ENCODE data around the gene PTPRM.
"Not testable (repeated sequence)": the region's sequence is repeated elsewhere in the genome, so short reads cannot be mapped to it uniquely, and the experiment has no call there.

PTPRM gene

GRCh38 chr18:8416212-8417019 is 849.3 kb downstream of the PTPRM start:
- intact Hi-C loops (cut with DNase I), result no loop called here
- DNase-seq, result peak in 1 of 10 donors; percentile 12

- intact Hi-C loops (cut with DNase I), result no loop called here
- no peak for DNase-seq
These were observed 855.3 kb downstream of the PTPRM start for GRCh38 chr18:8422391-8422790.

GRCh38 chr18:8423051-8423557 is 856.0 kb downstream of the PTPRM start:
- DNase-seq, result no peak
- intact Hi-C loops (cut with DNase I), result no loop called here

DNA sequence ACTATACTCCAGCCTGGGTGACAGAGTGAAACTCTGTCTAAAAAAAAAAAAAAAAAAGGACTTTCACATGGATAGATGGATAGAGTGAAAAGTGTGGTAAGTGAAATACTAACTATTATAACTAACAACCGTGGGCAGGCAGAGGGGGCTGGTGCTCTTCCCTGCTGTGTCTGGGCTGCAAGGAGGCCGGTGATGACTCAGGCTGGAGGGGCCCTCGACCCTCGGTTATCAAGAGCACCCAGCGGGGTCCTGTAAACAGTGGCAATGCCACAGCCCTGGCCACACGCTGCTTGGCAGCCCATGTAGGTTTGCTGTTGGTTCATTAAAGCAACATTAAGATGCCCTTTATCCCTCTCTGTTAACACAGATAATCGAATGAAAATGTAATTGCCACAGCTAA is 857.4 kb downstream of the PTPRM start:
- DNase-seq, result no peak
- intact Hi-C loops (cut with DNase I), result no loop called here

DNA sequence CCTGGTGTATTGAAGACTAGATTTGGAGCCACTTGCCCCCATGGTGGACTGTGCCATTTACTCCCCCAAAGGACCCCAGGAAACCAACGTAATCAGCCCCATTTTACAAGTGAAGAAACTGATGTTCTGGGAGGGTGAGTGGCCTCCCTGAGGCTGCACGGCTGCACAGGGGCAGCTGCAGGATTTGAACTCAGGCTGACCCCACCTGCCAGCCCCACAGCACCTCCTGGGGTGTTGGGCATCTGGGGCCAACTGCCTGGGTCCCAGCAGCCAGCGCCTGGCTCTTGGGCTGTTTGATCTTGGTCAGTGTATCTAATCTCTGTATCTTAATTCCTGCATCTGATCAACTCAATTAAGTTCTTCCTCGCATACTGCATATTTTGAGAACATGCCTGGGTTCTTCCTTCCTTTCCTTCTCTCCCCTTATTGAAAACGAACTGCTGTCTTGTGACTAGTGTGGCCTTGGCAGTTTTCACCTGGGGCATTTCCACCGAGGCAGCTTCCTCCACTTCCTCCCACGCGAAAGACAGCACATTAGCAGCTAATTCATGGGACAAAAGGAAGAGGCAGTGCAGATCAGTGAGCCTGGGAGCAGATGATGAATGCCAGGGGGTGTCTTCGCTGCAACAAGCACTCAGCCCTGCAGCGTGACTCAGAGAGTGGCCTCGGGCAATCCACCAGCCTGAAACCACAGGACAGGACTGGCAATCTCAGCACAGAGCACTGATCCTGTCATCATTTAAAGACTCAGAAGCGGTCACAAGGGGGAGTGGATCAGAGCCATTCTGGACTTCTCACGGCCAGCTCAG is 858.0 kb downstream of the PTPRM start:
- DNase-seq, result no peak
- intact Hi-C loops (cut with DNase I), result no loop called here

- intact Hi-C loops (cut with DNase I), result no loop called here
- no peak for DNase-seq
These were observed 859.3 kb downstream of the PTPRM start for GRCh38 chr18:8426401-8426800.

DNA sequence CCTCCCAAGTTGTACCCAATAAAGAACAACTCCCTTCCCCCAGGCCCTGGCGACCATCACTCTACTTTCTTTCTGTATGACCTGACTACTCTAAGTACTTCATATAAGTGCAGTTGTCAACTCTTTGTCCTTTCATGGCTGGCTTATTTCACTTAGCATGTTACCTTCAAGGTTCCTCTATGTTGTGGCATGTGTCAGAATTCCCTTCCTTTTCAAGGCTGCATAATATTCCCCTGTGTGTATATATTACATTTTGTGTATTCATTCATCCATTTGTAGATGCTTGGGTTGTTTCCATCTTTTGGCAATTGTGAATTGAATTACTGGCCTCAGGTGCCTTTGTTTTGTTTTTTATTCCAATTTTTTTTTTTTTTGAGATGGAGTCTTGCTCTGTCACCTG is 860.2 kb downstream of the PTPRM start:
- intact Hi-C loops (cut with DNase I), result no loop called here
- no peak for DNase-seq

GRCh38 chr18:8428951-8429350 is 861.8 kb downstream of the PTPRM start:
- no peak for DNase-seq
- intact Hi-C loops (cut with DNase I), result no loop called here

GRCh38 chr18:8431036-8431435 is 863.9 kb downstream of the PTPRM start:
- intact Hi-C loops (cut with DNase I), result no loop called here

DNA sequence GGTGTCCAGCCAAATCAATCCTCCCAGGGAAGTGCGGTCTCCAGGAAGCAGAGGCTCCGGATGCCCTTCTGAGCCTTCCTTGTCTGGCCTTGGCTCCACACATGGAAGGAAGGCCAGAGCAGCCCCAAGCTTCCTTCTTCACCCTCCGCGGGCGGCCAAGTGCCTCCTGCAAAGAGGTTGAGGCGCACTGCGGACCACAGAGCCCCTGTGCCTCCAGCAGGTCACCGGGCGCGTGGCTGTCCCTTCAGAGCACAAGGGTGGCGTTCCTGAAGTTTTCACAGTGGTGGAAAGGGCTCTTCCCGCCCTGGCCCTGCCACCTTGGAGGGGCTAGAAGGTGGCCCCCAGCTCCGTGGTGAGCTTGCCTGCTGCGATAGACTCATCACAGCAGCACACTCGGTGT is 866.2 kb downstream of the PTPRM start:
- intact Hi-C loops (cut with DNase I), result no loop called here
- no peak for DNase-seq

More at GRCh38 chr18:8431036-8431435, 863.9 kb downstream of the PTPRM start:
- no peak for DNase-seq

DNA sequence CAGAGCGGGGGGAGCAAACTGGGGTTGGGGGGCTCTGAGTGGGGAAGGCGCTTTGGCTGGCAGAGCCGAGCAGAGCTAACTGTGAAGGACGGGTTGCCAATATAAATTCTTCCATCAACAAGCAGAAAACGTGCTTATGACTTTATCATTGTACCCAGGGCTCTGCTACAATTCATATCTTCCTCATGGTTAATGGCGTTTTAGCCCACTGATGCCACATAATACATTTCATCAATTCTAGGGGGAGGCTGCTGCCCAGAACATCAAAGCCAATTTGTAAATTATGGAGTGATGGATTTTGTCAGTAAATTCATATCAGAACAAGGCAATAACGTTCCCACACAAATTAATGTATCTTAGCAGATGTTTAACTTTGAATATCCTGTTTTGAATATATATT is 866.7 kb downstream of the PTPRM start:
- no peak for DNase-seq
- intact Hi-C loops (cut with DNase I), result no loop called here

- DNase-seq, result no peak
These were observed 868.3 kb downstream of the PTPRM start for GRCh38 chr18:8435376-8435775.

DNA sequence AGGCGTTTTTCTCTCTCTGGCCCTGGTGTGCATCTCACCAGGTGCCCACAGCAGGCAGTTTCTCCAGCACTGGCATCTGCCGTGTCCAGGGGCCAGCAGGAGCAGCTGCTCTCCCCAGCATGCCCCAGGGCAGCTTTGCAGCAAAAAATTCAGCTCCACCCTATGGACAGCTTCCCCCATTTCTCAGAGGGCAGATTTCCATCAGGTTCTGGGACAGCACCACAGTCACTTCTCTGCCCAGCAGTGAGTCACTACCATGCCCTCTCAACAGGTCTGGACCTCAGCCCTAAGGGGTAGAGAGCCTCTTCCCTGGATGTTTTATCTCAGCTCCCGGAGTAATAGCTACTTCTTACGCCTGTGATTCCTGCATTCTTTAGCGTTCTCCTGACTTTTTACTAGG is 871.9 kb downstream of the PTPRM start:
- no peak for DNase-seq
- intact Hi-C loops (cut with DNase I), result no loop called here

More at GRCh38 chr18:8435376-8435775, 868.3 kb downstream of the PTPRM start:
- intact Hi-C loops (cut with DNase I), result no loop called here

- intact Hi-C loops (cut with DNase I), result no loop called here
- no peak for DNase-seq
These were observed 876.4 kb downstream of the PTPRM start for GRCh38 chr18:8443505-8443904.

DNA sequence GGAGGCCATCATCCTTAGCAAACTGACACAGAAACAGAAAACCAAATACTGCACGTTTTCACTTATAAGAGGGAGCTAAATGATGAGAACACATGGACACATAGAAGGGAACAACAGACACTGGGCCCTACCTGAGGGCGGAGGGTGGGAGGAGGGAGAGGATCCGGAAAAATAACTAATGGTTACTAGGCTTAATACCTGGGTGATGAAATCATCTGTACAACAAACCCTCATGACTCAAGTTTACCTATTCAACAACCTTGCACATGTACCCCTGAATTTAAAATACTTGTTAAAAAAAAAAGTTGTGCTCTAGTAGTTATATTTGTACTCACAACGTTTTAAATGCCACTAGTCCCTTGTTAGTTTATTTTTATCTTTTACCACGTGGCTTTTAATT is 879.8 kb downstream of the PTPRM start:
- DNase-seq; intact Hi-C loops (cut with DNase I): not testable (repeated sequence)

DNA sequence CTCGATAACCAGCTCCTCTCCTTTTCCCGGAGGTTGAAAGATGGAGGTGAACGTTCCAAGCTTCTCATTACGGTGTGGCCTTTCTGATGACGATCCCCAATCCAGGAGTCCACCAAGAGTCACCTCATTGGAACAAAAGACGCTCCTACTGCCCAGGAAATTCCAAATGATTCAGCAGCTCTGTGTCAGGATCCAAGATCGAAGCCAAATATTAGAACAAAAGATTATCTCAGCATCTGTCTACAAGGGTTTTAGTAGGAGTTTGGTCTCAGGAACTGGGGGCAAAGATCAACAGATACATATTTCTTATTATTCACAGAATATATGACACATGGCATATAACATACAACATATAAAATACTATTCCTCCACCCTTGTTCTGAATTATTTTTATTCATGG is 881.0 kb downstream of the PTPRM start:
- no peak for DNase-seq
- intact Hi-C loops (cut with DNase I), result no loop called here

DNA sequence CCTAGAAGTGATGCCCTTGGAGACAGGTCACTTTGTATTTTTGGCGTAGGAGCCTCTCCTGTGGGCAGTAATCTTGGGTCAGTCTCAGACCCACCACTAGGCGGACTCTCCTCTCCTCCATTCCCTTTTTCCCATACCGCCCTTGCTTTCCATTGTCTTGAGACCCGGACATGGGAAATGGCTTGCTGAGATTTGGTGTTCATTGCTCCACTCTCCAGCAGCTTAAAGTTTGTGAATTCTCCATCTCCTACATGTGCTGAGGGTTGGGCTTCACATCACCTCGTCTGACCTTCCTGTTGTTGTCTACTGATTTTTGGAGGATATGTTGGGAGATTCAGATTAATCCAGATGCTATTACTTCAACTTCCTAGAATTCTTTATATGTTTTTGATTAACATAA is 882.9 kb downstream of the PTPRM start:
- intact Hi-C loops (cut with DNase I), result no loop called here
- no peak for DNase-seq

- intact Hi-C loops (cut with DNase I), result no loop called here
- no peak for DNase-seq
These were observed 884.0 kb downstream of the PTPRM start for GRCh38 chr18:8450898-8451665.

DNA sequence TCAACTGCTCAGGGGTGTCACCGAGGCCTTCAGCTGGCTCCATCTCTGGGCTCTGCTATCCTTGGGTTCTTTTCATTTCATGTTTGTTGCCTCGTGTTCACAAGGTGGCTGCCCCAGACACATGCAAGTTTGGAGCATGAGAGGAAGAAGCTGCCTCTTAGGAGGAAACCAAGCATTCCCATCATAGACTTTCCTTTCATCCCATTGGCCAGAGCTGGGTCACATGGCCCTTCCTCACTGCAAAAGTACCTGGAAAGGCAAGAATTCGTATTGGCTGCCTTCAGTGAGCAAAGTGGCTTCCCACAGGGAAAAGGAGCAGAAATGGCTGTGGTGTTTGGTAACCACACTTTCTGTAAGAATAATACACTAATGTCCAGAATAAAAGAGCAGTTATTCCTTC is 886.4 kb downstream of the PTPRM start:
- DNase-seq, result no peak
- intact Hi-C loops (cut with DNase I), result no loop called here

DNA sequence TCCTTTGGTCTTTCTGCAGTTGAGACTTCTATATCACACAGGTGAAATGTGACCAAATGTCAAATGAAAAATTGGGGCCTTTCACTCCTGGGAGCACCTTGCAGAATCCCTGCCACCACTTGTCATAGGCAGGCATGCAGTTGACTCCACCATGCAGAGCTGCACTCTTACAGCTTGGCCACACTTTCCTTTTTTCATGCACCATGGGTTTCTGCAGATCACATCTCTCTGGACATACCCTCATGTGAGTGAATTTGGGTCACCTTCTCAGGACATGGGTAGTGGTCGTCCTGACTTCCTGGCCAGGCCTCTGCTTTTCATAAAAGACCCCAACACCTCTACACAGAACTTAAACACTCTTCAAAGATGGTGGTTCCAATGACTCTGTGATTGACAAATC is 887.0 kb downstream of the PTPRM start:
- intact Hi-C loops (cut with DNase I), result no loop called here
- DNase-seq, result no peak
